ENCODE data around the gene DUS3L.

DNA sequence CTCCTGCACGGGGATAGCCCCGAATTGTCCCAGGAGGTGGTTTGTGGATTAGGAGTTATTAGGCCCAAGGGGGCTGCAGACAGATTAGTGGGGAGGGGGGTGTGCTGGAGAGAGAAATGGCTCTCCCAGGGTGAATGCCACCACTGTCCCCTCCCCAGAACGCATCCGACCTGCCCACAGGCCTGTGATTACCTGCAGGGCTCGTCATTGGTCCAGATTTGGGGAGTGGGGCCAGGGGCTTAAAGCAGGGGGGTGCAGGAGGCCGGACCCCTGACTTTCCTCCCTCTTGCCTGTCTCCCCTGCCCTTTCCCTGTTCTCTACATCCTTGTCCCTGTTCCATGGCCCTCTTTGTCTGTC lies 15.1 kb upstream of the DUS3L start:
- TF ChIP-seq, protein P1, sequence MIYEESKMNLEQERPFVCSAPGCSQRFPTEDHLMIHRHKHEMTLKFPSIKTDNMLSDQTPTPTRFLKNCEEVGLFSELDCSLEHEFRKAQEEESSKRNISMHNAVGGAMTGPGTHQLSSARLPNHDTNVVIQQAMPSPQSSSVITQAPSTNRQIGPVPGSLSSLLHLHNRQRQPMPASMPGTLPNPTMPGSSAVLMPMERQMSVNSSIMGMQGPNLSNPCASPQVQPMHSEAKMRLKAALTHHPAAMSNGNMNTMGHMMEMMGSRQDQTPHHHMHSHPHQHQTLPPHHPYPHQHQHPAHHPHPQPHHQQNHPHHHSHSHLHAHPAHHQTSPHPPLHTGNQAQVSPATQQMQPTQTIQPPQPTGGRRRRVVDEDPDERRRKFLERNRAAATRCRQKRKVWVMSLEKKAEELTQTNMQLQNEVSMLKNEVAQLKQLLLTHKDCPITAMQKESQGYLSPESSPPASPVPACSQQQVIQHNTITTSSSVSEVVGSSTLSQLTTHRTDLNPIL (CRISPR knock-in tag; IDR thresholded peaks at IDR 0.05; ENCODE audit: low read depth) = no peak
- TF ChIP-seq, protein P2, sequence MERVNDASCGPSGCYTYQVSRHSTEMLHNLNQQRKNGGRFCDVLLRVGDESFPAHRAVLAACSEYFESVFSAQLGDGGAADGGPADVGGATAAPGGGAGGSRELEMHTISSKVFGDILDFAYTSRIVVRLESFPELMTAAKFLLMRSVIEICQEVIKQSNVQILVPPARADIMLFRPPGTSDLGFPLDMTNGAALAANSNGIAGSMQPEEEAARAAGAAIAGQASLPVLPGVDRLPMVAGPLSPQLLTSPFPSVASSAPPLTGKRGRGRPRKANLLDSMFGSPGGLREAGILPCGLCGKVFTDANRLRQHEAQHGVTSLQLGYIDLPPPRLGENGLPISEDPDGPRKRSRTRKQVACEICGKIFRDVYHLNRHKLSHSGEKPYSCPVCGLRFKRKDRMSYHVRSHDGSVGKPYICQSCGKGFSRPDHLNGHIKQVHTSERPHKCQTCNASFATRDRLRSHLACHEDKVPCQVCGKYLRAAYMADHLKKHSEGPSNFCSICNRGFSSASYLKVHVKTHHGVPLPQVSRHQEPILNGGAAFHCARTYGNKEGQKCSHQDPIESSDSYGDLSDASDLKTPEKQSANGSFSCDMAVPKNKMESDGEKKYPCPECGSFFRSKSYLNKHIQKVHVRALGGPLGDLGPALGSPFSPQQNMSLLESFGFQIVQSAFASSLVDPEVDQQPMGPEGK (CRISPR knock-in tag; IDR thresholded peaks at IDR 0.05; ENCODE audit: borderline replicate concordance) = no peak
- TF ChIP-seq GLIS3 (CRISPR knock-in tag; IDR thresholded peaks at IDR 0.05) (no peak), ZFP3 (CRISPR knock-in tag; IDR thresholded peaks at IDR 0.05) (no peak), OSR1 (CRISPR knock-in tag; IDR thresholded peaks at IDR 0.05) (no peak), ZNF565 (CRISPR knock-in tag; conservative IDR thresholded peaks at IDR 0.05; ENCODE audit: low read depth) (no peak), PPARA (CRISPR knock-in tag; IDR thresholded peaks at IDR 0.05; ENCODE audit: borderline replicate concordance) (no peak), TSHZ2 (CRISPR knock-in tag; IDR thresholded peaks at IDR 0.05) (no peak), RARB (CRISPR knock-in tag; IDR thresholded peaks at IDR 0.05) (no peak), ZNF70 (CRISPR knock-in tag; IDR thresholded peaks at IDR 0.05) (no peak), ARNTL (CRISPR knock-in tag; IDR thresholded peaks at IDR 0.05; ENCODE audit: borderline replicate concordance, low read depth) (no peak), ESRRG (CRISPR knock-in tag; IDR thresholded peaks at IDR 0.05) (no peak), TOX (CRISPR knock-in tag; IDR thresholded peaks at IDR 0.05; ENCODE audit: borderline replicate concordance) (no peak)
- TF ChIP-seq, protein P3, sequence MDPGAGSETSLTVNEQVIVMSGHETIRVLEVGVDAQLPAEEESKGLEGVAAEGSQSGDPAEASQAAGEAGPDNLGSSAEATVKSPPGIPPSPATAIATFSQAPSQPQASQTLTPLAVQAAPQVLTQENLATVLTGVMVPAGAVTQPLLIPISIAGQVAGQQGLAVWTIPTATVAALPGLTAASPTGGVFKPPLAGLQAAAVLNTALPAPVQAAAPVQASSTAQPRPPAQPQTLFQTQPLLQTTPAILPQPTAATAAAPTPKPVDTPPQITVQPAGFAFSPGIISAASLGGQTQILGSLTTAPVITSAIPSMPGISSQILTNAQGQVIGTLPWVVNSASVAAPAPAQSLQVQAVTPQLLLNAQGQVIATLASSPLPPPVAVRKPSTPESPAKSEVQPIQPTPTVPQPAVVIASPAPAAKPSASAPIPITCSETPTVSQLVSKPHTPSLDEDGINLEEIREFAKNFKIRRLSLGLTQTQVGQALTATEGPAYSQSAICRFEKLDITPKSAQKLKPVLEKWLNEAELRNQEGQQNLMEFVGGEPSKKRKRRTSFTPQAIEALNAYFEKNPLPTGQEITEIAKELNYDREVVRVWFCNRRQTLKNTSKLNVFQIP (CRISPR knock-in tag; IDR thresholded peaks at IDR 0.05; ENCODE audit: borderline replicate concordance, low read depth) = no peak
